ENCODE measurements around the gene ADAMTSL4.

DNA sequence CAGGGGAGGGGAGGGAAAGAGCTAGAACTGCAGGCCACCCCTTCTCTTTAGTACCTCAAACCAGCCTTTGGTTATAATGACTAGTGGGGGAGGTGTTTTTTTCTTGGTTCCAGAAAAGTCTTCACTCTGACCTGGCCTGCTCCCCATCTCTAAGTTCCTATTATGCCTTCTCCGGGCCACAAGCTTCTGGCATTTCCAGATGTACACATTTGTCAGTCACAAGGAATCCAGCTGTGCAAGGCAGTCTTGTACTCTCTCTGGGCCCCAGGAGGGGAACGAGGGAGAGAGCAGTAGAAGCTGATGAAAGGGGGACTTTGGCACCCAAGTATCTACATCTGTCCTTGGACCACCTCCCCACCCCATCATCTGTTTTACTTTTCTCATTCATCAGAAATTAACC, 36.4 kb upstream of the ADAMTSL4 start:
- TF ChIP-seq, protein P1, sequence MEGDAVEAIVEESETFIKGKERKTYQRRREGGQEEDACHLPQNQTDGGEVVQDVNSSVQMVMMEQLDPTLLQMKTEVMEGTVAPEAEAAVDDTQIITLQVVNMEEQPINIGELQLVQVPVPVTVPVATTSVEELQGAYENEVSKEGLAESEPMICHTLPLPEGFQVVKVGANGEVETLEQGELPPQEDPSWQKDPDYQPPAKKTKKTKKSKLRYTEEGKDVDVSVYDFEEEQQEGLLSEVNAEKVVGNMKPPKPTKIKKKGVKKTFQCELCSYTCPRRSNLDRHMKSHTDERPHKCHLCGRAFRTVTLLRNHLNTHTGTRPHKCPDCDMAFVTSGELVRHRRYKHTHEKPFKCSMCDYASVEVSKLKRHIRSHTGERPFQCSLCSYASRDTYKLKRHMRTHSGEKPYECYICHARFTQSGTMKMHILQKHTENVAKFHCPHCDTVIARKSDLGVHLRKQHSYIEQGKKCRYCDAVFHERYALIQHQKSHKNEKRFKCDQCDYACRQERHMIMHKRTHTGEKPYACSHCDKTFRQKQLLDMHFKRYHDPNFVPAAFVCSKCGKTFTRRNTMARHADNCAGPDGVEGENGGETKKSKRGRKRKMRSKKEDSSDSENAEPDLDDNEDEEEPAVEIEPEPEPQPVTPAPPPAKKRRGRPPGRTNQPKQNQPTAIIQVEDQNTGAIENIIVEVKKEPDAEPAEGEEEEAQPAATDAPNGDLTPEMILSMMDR (IDR thresholded peaks at IDR 0.05), result no peak
- no peak for TF ChIP-seq POLR2A (IDR thresholded peaks at IDR 0.05)

All from vagina (tissue), 2 donors.